GM21576 (cell line): ENCODE data around the gene PROB1.
"Not testable (repeated sequence)": the region's sequence is repeated elsewhere in the genome, so short reads cannot be mapped to it uniquely, and the experiment has no call there.

Experiments used
- ATAC-seq: cut with Tn5 transposase; IDR thresholded peaks from one replicate; pipeline ENCODE4 v1.9.1; 2021; ENCODE audit warnings: mild to moderate bottlenecking, moderate library complexity; ENCODE audit not compliant: unreplicated experiment

The PROB1 gene

DNA sequence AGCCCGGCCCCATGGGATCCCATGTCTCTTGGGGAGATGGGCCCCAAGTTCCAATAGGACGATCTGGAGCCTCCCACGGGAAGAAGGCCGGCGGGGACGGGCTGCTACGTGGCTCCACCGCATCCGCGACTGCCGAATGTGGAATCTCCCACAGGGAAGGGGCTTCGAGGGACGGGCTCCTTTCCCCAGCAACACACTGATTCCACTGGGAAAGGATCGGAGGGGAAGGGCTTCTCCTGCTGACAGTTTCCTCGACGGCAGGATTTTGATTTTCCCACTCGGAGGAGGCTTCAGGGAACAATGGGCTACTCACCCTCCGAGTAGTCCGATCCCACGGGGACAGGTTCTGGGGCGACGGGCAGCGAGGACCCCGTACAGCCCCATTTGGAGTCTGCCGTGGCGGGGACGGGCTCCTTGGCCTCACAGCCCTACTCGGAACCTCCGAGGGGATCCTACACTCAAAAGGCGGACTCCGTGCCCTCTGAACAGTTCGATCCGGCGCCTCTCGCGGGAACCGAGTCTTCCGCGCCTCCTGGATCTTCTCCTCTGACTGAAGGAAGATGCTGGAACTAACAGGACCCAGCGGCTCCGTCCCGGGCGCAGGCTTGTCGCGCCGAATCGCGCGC is 1.3 kb downstream of the PROB1 start:
- no peak for ATAC-seq

DNA sequence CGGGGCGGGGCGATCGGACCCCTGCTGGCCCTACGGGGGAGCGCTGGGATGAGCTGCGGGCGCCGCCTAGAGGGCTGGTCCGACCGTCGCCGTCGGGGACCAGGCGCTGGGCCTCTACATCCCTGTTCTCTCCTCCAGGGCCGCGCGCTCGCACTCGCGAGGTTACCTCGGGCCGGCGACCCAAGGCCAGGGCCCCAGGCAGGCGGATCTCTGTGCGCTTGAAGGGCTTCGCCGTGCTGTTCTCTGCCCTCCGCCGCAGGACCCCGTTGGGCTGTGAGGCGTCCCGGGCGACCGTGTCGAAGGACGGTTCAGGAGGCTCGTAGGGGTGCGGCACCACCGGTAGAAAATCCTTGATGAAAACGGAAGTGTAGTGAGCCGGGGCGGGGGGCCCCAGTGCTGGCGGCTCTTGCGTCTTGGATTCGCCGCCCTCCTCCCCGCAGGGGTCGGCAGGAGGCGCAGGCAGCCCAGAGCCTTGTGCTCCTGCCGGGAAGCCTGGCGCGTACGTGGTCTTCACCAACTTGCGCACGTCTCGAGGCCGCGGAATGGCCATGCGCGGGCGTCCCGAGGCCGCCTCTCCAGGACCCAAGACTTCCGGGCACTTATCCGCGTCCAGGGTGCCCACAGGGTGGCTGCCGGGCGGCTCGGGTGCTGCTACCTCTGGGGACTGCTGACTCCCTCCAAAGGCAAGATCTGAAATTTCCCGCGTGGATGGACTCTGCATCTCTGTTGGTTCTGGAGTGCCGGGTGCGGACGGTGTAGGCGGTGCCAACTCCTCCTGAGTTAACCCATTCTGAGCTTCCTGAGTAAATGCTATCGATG is 2.0 kb downstream of the PROB1 start:
- ATAC-seq = peak; percentile 42

DNA sequence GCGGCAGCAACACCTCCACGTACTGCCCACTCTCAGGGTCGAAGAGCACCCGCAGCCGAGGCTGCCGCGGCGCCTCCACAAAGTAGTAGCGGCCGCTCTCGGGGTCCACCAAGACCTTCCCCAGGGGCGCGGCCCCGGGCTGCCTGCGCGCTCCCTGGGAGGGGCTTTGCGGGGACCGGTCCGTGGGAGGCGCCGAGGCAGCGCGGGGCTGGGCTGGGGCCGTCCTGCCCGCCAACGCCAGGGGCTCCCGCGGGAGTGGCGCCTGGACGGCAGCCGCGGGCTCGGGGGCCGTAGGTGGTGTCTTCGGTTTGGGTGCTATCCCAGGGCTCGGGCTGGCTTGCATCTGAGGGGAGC is 2.6 kb downstream of the PROB1 start:
- no peak for ATAC-seq

DNA sequence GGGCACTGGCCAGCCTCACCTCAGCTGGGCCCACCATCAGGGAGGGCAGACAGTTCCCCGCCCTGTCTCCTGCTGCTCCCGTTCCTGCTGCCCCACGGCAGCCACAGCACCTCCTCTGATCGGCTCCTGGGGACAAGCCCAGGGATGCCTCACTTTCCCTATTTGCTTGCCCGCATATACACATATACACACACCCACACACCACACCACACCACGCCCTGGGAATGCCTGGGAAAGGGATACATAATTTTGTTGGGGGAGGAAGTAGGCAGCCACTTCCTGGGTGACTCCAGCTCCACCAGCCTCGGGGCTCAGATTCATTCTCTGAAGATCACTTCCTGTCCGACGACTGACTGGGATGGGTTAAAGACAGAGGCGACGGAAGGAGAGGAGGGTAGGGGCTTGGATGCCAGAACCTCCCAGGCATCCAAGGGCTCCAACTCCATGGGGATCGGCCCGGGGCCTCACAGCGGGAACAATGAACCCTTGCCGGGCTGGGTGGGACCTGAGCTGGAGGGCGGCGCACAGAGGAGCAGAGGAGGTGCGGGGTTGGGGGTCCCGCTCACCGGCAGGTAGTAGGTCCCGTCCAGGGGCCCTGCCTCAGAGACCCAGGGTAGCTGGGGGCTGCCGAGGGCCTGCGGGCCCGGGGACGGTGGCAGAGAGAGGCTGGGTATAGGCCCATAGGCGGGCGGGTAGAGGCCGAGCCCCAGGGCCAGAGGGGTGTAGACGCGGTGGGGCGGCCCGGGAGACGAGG is 3.2 kb downstream of the PROB1 start:
- no peak for ATAC-seq

DNA sequence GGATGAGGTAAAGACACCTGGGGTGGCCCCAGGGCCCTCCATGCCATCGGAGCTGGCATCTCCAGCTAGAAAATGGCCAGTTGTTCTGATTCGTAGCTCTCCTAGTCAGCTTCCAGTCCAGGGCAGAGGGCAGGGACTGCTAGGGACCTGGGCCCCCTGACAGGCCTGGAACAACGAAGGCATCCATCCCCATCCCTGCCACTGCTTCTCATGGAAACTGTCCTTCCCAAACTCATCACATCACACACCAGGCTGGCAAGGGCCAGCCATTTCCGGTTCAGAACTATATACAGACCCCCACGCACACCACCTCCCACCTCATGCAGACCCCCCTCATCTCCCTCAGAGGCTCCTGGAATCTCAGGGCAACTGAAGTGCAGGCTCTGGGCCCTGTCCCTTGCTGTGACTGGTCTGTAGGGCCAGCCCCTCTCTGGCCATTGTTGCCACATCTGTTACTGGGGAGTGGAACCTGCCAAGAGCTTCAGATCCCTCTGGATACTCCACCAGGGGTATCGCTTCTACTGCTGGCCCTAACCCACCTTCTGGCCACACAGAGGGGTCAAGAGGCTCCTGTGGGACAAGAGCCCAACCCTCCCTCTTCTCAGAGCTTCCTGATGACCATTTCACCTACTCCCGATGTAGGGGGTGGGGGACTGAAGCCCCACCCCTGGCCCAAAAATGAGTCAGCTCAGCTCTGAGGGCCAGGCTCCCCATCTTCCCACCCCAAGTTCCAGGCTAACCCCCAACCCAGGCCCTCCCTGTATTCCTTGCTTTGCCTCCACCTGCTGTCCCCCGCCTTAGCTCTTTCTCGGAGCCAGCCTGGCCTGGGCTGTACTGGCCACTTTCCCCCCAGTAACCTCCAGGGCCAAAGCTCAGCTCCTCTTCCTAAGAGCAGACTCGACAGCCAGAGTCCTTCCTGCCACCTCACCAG is 4.0 kb downstream of the PROB1 start:
- ATAC-seq = no peak

DNA sequence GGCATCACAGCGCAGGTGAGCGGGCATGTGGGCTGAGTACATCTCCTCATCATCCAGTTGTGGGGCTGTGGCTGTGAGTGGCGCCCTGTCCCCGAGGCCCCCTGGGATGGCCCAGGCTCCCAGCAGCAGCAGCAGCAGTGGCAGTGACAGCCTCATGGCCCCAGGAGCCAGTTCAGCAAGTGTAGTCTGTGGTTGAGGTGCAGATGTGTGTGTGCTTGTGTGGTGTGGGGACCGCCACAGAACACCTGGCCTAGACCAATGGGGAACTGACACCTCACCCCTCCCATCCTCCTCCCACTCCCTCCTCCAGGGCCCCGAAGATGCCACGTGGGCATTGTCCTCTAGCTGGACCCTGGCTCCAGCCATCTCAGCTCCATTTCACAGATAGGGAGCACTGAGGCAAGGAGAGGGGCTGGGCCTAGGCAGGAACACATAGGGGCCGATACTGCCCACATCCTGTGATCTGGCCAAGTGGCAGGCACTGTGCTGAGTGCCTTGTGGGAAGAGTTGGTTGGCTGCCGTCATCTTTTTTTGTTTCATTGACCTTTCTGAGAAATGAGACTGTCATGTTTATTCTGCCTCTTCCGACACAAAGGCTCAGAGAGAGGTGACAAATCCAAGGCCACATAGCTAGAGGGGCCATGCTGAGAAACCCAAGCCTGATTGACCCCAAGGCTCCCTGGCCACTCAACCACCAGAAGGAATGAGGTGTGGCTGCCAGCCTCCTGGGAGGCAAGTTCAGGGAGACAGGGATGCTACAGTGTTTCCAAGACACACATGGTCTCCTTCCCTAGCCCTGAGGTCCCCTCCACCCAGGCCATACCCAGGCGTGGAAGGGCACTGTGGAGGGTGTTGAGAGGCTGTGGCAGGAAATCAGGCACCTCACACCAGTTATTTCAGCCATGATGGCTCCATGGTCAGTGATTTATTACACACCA is 4.9 kb downstream of the PROB1 start, which contains the start of gene MZB1:
MZB1 (minus strand) TSS at position 213 of the 938 bp plus-strand sequence; CDS start at position 156, 57 bp downstream.
- ATAC-seq = peak; percentile 34

DNA sequence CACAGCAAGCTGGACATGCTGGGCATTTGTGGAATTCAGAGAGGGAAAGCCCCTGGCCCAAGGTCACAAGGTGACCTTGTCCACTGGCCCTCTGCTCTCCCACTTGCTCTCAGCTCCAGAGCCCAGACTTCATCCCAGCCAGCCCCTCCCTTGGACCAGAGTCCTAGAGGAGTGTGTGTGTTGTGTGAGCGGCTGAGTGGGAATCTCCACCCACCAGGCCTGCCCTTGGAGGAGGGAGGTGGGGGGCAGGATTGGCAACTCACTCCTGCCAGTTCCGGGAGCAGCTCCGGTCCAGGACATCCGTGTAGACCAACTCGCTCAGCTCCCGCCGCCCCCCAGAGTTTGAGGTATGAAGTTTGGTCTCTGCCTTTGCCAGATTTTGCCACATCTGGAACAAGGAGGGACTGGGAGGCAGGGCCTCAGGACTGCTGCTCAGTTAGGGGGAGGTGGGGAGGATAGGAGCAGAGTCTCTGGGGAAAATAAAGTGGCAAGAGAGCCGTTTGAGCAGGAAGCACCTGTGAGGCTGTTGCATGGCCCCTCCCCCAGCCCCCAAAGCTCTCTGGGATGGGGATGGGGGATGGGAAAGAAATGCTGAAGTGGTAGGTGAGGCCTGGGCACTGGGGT is 6.6 kb downstream of the PROB1 start:
- no peak for ATAC-seq

DNA sequence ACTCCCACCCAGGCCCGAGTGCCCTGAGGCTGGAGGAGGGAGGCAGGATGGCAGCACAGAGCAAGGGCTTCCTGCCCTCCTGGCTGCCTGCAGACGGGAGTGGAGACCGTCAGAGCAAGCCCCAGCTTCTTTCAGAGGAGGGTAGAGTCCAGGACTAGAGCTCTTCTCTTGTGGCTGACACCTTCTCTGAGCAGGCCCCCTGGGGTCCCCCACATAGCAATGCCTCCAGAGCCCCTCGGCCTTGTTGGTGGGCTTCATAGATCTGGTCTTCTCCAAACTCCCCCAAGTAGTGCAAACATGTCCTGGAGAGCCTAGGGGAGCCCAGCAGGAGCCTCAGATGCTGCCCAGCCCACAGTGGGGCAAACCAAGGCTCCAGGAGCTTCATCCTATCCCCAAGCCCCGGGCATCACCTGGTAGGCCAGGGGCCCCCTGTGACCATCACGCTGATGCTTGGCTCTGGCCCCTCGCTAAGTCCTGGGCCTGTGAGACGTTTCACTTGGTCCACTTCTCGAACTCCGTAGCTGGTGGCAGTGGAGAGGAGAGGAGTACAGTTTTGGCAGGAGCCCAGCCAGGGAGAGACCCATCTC is 7.2 kb downstream of the PROB1 start:
- no peak for ATAC-seq

DNA sequence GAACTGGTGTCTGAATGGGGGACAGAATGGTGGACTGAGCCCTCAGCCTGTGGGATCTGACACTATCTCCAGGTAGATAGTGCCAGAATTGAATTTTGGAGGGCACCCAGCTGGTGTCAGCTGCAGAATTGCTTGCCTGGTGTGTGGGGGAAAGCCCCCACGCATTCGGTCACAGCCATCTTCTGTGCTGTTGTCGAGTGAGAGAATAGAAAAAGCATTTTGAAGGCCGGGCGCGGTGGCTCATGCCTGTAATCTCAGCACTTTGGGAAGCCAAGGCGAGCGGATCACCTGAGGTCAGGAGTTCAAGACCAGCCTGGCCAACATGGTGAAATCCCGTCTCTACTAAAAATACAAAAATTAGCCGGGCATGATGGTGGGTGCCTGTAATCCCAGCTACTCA is 7.9 kb downstream of the PROB1 start:
- not testable (repeated sequence) for ATAC-seq

DNA sequence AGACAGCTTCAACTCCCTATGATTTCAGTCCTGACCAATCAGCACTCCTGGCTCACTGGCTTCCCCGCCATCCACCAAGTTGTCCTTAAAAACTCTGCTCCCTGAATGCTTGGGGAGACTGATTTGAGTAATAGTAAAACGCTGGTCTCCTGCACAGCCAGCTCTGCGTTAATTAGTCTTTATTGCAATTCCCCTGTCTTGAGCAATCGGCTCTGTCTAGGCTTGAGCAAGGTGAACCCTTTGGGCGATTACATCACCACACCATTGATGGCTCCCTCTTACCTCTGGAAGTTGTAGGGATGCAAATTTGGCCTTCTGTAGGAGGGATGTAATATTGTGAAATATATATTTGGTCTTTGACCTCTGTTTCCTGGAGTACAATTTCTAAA is 8.9 kb downstream of the PROB1 start:
- ATAC-seq = no peak

DNA sequence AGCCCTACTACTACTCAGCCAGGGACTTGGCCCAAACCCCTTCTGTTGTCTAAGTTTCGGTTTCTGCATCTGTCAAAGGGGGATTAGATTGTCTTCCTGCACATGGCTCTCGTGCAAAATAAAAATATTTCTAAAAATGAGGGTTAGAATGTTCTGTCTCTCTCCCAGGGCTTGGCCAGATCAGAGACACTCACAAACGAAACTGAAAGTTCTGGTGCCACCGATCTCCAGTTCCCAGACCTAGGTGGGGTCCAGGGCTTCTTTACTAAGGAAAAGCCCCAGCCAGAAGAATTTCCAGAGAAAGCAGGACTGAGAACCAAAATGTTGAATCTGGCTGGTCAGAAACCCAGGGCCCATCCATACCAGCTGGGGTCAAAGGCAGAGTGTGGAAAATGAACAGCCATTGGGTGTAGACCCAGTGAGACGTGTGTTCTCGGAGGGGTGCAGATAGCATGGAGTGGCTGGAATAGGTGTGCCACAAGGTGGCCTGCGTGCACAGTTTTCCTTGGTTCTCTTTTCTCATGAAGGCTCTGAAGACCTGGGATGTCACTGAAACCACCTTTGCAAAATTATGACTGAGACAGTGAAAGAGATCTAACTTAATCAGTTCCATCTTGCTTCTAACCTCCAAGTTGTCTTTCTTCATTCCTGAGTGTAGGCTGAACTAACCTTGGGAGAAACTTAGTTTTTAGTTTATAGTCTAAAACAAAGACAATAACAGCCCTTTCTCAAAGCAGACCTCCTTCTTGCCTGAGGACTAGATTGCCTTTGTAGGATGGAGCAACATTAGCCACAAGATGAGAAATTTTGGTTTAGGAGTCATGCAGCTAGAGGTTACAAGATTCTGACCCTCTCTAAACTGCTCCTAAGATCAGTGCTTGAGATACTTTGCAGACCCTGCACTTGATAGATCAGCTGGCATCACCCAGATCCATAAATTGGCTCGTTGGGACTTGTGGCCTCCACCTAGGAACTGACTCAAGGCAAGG is 9.5 kb downstream of the PROB1 start:
- ATAC-seq = no peak

DNA sequence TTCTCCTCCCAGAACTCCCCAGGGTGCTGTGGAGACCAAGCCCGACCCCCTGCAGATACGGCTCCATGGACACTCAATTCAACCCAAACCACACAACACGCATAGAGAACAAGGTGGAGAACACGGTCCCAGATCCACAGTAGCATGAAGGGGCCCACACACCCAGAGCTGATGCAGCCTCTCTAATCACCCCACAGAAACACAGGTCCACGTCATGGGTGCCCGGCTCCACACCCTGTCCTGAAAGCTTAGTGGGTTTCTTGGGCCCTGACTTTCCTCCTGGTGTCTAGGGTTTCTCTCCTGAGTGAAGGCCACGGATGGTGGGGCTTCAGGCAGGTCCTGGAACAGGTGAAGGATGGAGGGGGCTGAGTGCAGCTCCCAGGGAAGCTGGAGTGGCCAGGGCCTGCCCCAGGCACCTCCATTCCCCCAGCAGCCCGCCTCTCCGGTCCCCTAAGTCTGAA is 10.3 kb downstream of the PROB1 start:
- no peak for ATAC-seq

DNA sequence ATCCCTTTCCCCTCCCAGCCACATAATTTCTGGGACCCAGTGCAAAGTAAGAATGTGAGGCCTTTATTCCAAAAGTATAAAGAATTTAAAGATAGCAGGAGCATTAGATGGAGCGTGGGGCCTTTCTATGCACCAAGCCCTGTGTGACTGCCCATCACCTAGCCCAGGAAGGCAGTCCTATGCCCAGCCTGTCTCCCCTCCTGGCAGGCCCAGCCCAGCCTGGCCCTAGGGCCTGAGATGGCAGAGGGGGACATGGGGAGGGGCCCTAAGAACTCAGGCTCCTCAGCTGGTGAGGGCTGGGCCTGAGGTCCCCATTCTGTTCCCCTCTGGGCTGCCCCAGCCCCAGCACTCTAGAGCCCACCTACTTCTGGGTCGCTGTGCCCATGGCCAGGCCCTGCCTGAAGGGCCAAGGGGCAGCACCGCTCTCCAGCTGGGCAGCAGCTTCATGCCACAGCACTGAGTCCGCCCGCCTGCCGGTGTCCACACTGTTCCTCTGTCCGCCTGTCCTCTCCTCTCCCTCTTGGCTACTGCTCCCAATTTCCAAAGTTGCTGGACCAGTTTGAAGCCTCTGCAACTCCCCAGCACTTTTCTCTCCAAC is 10.8 kb downstream of the PROB1 start:
- no peak for ATAC-seq

DNA sequence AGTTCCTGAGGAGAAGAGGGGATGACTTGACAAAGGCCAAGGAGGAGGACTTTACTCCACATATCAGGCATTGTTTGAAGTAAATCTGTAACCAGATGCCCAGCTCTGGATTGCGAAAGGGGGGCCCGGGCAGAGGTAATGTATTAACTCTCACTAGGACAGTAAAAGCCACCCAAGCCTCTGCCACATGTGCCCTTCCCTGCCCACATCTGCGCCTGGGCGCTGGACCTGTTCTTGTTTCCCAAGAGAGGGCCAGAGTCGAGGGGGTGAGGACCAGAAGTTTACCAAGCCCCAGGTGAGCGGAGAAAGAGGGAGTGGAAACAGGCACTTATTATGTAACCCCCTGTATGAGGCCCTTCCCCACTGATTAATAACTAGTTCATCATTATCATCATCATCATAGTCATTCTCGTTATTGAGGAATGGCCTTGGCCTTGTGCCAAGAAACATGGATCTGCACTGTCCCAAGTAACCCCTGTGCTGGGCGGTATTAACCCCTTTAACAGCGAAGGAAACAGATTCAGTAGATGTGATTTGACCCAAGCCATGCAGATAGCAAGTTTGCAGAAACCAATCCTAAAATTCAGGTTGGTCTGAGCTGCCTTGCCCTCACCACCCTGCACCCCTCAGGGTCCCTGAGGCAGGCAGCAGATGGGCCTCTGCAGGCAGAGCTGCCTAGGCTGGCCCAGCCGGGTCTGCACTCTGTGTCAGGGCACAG is 11.5 kb downstream of the PROB1 start, which contains the start of gene SLC23A1:
SLC23A1 (minus strand) TSS at position 23 of the 718 bp plus-strand sequence. CDS start 44 bp downstream, outside the sequence.
- ATAC-seq = no peak

DNA sequence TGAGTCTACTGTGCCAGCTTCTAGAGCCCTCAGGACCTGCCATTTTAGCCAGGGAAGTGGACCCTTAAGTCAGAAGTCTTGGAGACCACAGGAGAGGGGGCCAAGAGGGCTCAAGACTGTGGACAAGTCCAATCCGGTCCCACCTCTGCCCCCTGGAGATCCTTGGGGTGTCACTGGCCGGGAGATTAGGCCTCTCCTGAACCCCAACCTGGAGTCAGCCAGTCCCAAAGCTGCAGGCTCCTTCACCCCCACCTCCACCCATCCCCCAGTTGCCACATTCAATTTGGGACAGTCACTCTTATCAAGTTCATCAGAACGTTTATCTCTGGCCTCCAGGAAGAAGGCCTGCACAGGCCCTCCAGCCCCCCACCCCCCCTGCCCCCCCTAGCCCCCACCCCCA is 12.1 kb downstream of the PROB1 start:
- ATAC-seq = no peak
